ENCODE measurements around the gene NKAIN1. TPM values are rescaled to one million over a fixed set of nuclear protein-coding genes. Genes with fewer than 3 reads are reported as not detected.

NKAIN1 gene
- total and polyA plus RNA-seq, 2 of the 13 experiments (the other 11 are each of a cell fraction or from before 2014, with no cell fraction given), result 0.29 to 0.40 TPM

DNA sequence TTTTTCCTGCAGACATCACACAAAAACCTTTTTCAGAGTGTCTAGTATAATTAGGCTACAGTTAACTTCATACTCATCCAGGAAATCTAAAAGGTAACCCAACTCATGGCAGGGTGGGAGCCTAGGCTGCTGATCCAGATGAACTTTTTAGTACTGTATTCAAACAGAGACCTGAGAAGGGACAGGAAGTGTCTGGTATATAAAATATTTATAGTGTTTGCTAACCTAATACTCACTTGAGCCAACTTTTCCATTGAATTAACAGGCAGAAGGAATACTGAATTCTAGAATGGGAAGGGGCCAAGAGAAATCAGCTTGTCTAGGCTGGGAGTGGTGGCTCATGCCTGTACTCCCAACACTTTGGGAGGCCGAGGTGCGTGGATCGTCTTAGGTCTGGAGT lies 22.2 kb upstream of the NKAIN1 start:
- 88% methylated on average over 3 of the region's 3 CpGs for WGBS (ENCODE audit: low lambda C conversion rate)
- TF ChIP-seq BHLHE40 (IDR thresholded peaks at IDR 0.05; ENCODE audit: low read length), result no peak
- TF ChIP-seq PCBP1 (IDR thresholded peaks at IDR 0.05; ENCODE audit: borderline replicate concordance, low read depth, low read length), result no peak
- TF ChIP-seq STAG1 (CRISPR knock-in tag; IDR thresholded peaks at IDR 0.05), result no peak
- no peak for TF ChIP-seq TCF7 (IDR thresholded peaks at IDR 0.05; ENCODE audit: low read depth)
- no peak for TF ChIP-seq ADNP (CRISPR knock-in tag; IDR thresholded peaks at IDR 0.05)
- TF ChIP-seq ZNF460 (CRISPR knock-in tag; IDR thresholded peaks at IDR 0.05; ENCODE audit: borderline replicate concordance), result no peak
- TF ChIP-seq SIX1 (CRISPR knock-in tag; IDR thresholded peaks at IDR 0.05; ENCODE audit: borderline replicate concordance), result no peak
- no peak for TF ChIP-seq CREB1 (IDR thresholded peaks at IDR 0.05)
- no peak for TF ChIP-seq CREB1 (CRISPR knock-in tag; IDR thresholded peaks at IDR 0.05)
- no peak for TF ChIP-seq RNF2 (conservative IDR thresholded peaks at IDR 0.05; ENCODE audit: low read depth)
- TF ChIP-seq SOX13 (IDR thresholded peaks at IDR 0.05), result no peak
- no peak for TF ChIP-seq SOX13 (CRISPR knock-in tag; conservative IDR thresholded peaks at IDR 0.05 in 1 of 2, IDR thresholded peaks at IDR 0.05 in 1 of 2)
- TF ChIP-seq, protein P1, sequence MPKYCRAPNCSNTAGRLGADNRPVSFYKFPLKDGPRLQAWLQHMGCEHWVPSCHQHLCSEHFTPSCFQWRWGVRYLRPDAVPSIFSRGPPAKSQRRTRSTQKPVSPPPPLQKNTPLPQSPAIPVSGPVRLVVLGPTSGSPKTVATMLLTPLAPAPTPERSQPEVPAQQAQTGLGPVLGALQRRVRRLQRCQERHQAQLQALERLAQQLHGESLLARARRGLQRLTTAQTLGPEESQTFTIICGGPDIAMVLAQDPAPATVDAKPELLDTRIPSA (CRISPR knock-in tag; IDR thresholded peaks at IDR 0.05; ENCODE audit: borderline replicate concordance), result no peak
- no peak for TF ChIP-seq ZNF30 (CRISPR knock-in tag; IDR thresholded peaks at IDR 0.05)
- TF ChIP-seq, protein P2, sequence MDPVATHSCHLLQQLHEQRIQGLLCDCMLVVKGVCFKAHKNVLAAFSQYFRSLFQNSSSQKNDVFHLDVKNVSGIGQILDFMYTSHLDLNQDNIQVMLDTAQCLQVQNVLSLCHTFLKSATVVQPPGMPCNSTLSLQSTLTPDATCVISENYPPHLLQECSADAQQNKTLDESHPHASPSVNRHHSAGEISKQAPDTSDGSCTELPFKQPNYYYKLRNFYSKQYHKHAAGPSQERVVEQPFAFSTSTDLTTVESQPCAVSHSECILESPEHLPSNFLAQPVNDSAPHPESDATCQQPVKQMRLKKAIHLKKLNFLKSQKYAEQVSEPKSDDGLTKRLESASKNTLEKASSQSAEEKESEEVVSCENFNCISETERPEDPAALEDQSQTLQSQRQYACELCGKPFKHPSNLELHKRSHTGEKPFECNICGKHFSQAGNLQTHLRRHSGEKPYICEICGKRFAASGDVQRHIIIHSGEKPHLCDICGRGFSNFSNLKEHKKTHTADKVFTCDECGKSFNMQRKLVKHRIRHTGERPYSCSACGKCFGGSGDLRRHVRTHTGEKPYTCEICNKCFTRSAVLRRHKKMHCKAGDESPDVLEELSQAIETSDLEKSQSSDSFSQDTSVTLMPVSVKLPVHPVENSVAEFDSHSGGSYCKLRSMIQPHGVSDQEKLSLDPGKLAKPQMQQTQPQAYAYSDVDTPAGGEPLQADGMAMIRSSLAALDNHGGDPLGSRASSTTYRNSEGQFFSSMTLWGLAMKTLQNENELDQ (CRISPR knock-in tag; IDR thresholded peaks at IDR 0.05; ENCODE audit: borderline replicate concordance), result no peak
- TF ChIP-seq SALL1 (CRISPR knock-in tag; IDR thresholded peaks at IDR 0.05), result no peak
- TF ChIP-seq TAF1 (CRISPR knock-in tag; IDR thresholded peaks at IDR 0.05), result no peak
- TF ChIP-seq HMGA1 (CRISPR knock-in tag; conservative IDR thresholded peaks at IDR 0.05), result no peak
- TF ChIP-seq ZNF780A (CRISPR knock-in tag; IDR thresholded peaks at IDR 0.05), result no peak
- TF ChIP-seq THAP11 (CRISPR knock-in tag; IDR thresholded peaks at IDR 0.05), result no peak
- no peak for TF ChIP-seq ZNF678 (CRISPR knock-in tag; IDR thresholded peaks at IDR 0.05)
- TF ChIP-seq HDAC2 (CRISPR knock-in tag; IDR thresholded peaks at IDR 0.05), result no peak
- ChIA-PET POLR2A (no interaction called here), CTCF (ENCODE audit: low intra/inter-chr PET ratio, low total read pairs) (no interaction called here)
- Histone ChIP-seq H3K4me1 (ENCODE audit: insufficient read depth, low read length) (no peaks in the 10 kb centered on the region), H3K9me3 (ENCODE audit: low read length) (no peaks in the 10 kb centered on the region), H3K4me2 (ENCODE audit: low read depth, low read length) (no peak overlapping the region), H3K36me3 (replicated peaks in 1 of 2; ENCODE audit: control insufficient read depth in 1 of 2, insufficient read depth in 2 of 2, low read length in 2 of 2) (peaks cover 24 to 73% of the 10 kb centered on the region in 2 experiments), H4K20me1 (ENCODE audit: insufficient read depth, low read length) (no peaks in the 10 kb centered on the region), H3K27me3 (ENCODE audit: control insufficient read depth in 1 of 2, insufficient read depth in 2 of 2, low read length in 2 of 2) (no peaks in the 10 kb centered on the region), H2AFZ (ENCODE audit: low read length) (no peak overlapping the region), H3K4me3 (replicated peaks in 1 of 3; ENCODE audit: insufficient read depth in 1 of 3, low read depth in 2 of 3, low read length in 3 of 3) (no peak overlapping the region), H3K9ac (ENCODE audit: insufficient read depth, low read depth, low read length) (no peak overlapping the region), H3K79me2 (ENCODE audit: insufficient read depth, low read length) (no peaks in the 10 kb centered on the region), H3K27ac (ENCODE audit: extremely low read length, insufficient read depth, low read length) (no peak overlapping the region)
- DNase-seq (ENCODE audit: low spot score) (no peak), FAIRE-seq (no peak), ATAC-seq (no peak)
- intact Hi-C loops (cut with micrococcal nuclease; ENCODE audit: unreplicated experiment), result no loop called here
- in situ Hi-C loops (cut with HindIII; ENCODE audit: extremely low pct_ligation_motif_present, low pct_unique_long_range_greater_than_20kb), result no loop called here
- BruUV-seq (replicated peaks), result no TSS peak

All from HepG2 (cell line).